ENCODE measurements around the gene FLT3.

Gene FLT3

GRCh38 chr13:28056970-28057712 lies 43.2 kb downstream of the FLT3 start:
- no peaks in the 10 kb centered on the region for H3K9me2 ChIP-seq (replicated peaks; ENCODE audit: insufficient read depth, low read length)
- TF ChIP-seq EZH2phosphoT487 (conservative IDR thresholded peaks at IDR 0.05; ENCODE audit: low read length), result no peak
- TF ChIP-seq CTCF (IDR thresholded peaks at IDR 0.05; ENCODE audit: insufficient read depth, low read length, poor library complexity, severe bottlenecking), result no peak
- no peak overlapping the region for H2AFZ ChIP-seq (ENCODE audit: low read depth, low read length, severe bottlenecking)
- no peak overlapping the region for H3K4me2 ChIP-seq (ENCODE audit: low read depth, low read length, poor library complexity, severe bottlenecking)
- no peaks in the 10 kb centered on the region for H3F3A ChIP-seq (ENCODE audit: insufficient read depth)
- H3K27me3 ChIP-seq (ENCODE audit: low read length), result no peaks in the 10 kb centered on the region
- no peak overlapping the region for H3K4me3 ChIP-seq (ENCODE audit: insufficient read depth, low read length, poor library complexity, severe bottlenecking)
- no peaks in the 10 kb centered on the region for H3K9me3 ChIP-seq (ENCODE audit: insufficient read depth, low read length)
- no peak overlapping the region for H3K27ac ChIP-seq (ENCODE audit: low read depth, low read length)
- H4K20me1 ChIP-seq (ENCODE audit: low read depth, low read length), result no peaks in the 10 kb centered on the region
- H3K36me3 ChIP-seq (ENCODE audit: low read length), result no peaks in the 10 kb centered on the region
- no peak overlapping the region for H3K9ac ChIP-seq (ENCODE audit: low read length)
- no peaks in the 10 kb centered on the region for H3K79me2 ChIP-seq (ENCODE audit: insufficient read depth, low read length)

GRCh38 chr13:28056426-28056825 lies 44.0 kb downstream of the FLT3 start:
- Histone ChIP-seq H4K20me1 (ENCODE audit: low read depth, low read length) (no peaks in the 10 kb centered on the region), H3K79me2 (ENCODE audit: insufficient read depth, low read length) (no peaks in the 10 kb centered on the region), H2AFZ (ENCODE audit: low read depth, low read length, severe bottlenecking) (no peak overlapping the region), H3K4me2 (ENCODE audit: low read depth, low read length, poor library complexity, severe bottlenecking) (no peak overlapping the region), H3K4me3 (ENCODE audit: insufficient read depth, low read length, poor library complexity, severe bottlenecking) (no peak overlapping the region), H3F3A (ENCODE audit: insufficient read depth) (no peaks in the 10 kb centered on the region), H3K9me3 (ENCODE audit: insufficient read depth, low read length) (no peaks in the 10 kb centered on the region), H3K9ac (ENCODE audit: low read length) (no peak overlapping the region), H3K9me2 (replicated peaks; ENCODE audit: insufficient read depth, low read length) (no peaks in the 10 kb centered on the region), H3K27ac (ENCODE audit: low read depth, low read length) (no peak overlapping the region), H3K27me3 (ENCODE audit: low read length) (no peaks in the 10 kb centered on the region), H3K36me3 (ENCODE audit: low read length) (no peaks in the 10 kb centered on the region)
- TF ChIP-seq EZH2phosphoT487 (conservative IDR thresholded peaks at IDR 0.05; ENCODE audit: low read length), result no peak
- no peak for TF ChIP-seq CTCF (IDR thresholded peaks at IDR 0.05; ENCODE audit: insufficient read depth, low read length, poor library complexity, severe bottlenecking)

- H3K36me3 ChIP-seq (ENCODE audit: low read length), result no peaks in the 10 kb centered on the region
- no peak overlapping the region for H3K4me3 ChIP-seq (ENCODE audit: insufficient read depth, low read length, poor library complexity, severe bottlenecking)
- H2AFZ ChIP-seq (ENCODE audit: low read depth, low read length, severe bottlenecking), result no peak overlapping the region
- H3K79me2 ChIP-seq (ENCODE audit: insufficient read depth, low read length), result no peaks in the 10 kb centered on the region
- TF ChIP-seq CTCF (IDR thresholded peaks at IDR 0.05; ENCODE audit: insufficient read depth, low read length, poor library complexity, severe bottlenecking), result no peak
- TF ChIP-seq EZH2phosphoT487 (conservative IDR thresholded peaks at IDR 0.05; ENCODE audit: low read length), result no peak
- no peak overlapping the region for H3K27ac ChIP-seq (ENCODE audit: low read depth, low read length)
- no peaks in the 10 kb centered on the region for H3F3A ChIP-seq (ENCODE audit: insufficient read depth)
- H3K9me3 ChIP-seq (ENCODE audit: insufficient read depth, low read length), result no peaks in the 10 kb centered on the region
- no peak overlapping the region for H3K9ac ChIP-seq (ENCODE audit: low read length)
- no peak overlapping the region for H3K4me2 ChIP-seq (ENCODE audit: low read depth, low read length, poor library complexity, severe bottlenecking)
- H3K9me2 ChIP-seq (replicated peaks; ENCODE audit: insufficient read depth, low read length), result no peaks in the 10 kb centered on the region
- no peaks in the 10 kb centered on the region for H3K27me3 ChIP-seq (ENCODE audit: low read length)
- H4K20me1 ChIP-seq (ENCODE audit: low read depth, low read length), result no peaks in the 10 kb centered on the region
Measured at GRCh38 chr13:28055357-28055756, 45.0 kb downstream of the FLT3 start.
